Uterus (tissue), 2 donors: ENCODE results near the gene BDH1.

Experiments used
- CTCF ChIP-seq, 4 experiments: fragments of 200-600 bp in 2 of 4; fragments of 450-650 bp in 2 of 4; sonication (generic) in 2 of 4; IDR thresholded peaks; one replicate each; pipeline ENCODE4 v1.5.1; 2016 to 2019; ENCODE audit warnings: antibody characterized with exemption in 4 of 4, mild to moderate bottlenecking in 2 of 4, moderate library complexity in 1 of 4
- POLR2A ChIP-seq, 2 donors: fragments of 450-650 bp; IDR thresholded peaks; one replicate each; pipeline ENCODE4 v1.6.1; 2016; ENCODE audit warnings: antibody characterized with exemption in 2 of 2, mild to moderate bottlenecking in 1 of 2, moderate library complexity in 1 of 2

- TF ChIP-seq CTCF (IDR thresholded peaks at IDR 0.05), result no peak
- TF ChIP-seq POLR2A (IDR thresholded peaks at IDR 0.05), result no peak
These were observed 36.8 kb downstream of the BDH1 start for GRCh38 chr3:197518881-197519421.
